ENCODE measurements around the gene PPFIBP2. TPM values are rescaled to one million over a fixed set of nuclear protein-coding genes. Genes with fewer than 3 reads are reported as not detected.

Gene PPFIBP2
- total and polyA plus RNA-seq, 5 experiments from 2014 or later = 2.6 to 88.0 (median 32.2) TPM

- Mint-ChIP-seq H3K36me3 (peaks cover 0 to 65% (median 6%) of the 10 kb centered on the region in 3 donors), H3K27ac (no peak overlapping the region), H3K27me3 (no peaks in the 10 kb centered on the region), H3K4me3 (no peak overlapping the region), H3K9me3 (no peaks in the 10 kb centered on the region), H3K4me1 (peaks cover 0 to 2% (median 0%) of the 10 kb centered on the region in 4 donors)
- POLR2A ChIA-PET = no interaction called here
- no peak for ATAC-seq
- DNase-seq = no peak
Observed at GRCh38 chr11:7613394-7613720, 99.6 kb downstream of the PPFIBP2 start.

DNA sequence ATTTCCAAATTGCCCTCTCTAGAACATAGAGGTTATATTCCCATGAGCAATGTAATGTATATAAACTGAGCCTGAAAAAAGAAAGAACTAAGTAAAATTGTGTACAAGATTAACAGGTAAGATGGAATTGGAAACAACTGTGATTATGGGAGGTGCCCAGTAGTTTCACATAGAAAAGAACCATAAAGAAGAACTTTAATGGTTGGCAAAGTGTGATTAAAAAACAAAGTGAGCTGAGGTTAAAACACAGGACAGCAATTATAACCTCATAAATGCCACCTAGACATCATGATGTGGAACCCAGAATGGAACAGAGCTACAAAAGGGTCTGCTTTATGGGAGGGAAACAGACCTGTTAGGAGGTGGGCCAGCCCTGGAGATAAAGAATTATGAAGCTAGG lies 100.9 kb downstream of the PPFIBP2 start:
- ATAC-seq (no peak), DNase-seq (no peak)
- Mint-ChIP-seq H3K4me1 (peaks cover 0 to 2% (median 0%) of the 10 kb centered on the region in 4 donors), H3K9me3 (no peaks in the 10 kb centered on the region), H3K27ac (no peak overlapping the region), H3K36me3 (peaks cover 0 to 62% (median 6%) of the 10 kb centered on the region in 3 donors), H3K27me3 (no peaks in the 10 kb centered on the region), H3K4me3 (no peak overlapping the region)
- POLR2A ChIA-PET = no interaction called here

- H3K9me3 Mint-ChIP-seq = no peaks in the 10 kb centered on the region
- peaks cover 0 to 53% (median 6%) of the 10 kb centered on the region in 3 donors for H3K36me3 Mint-ChIP-seq
- POLR2A ChIA-PET = no interaction called here
- H3K27ac Mint-ChIP-seq = no peak overlapping the region
- no peak for DNase-seq
- peaks cover 0 to 2% (median 0%) of the 10 kb centered on the region in 4 donors for H3K4me1 Mint-ChIP-seq
- no peak for ATAC-seq
- no peak overlapping the region for H3K4me3 Mint-ChIP-seq
- H3K27me3 Mint-ChIP-seq = no peaks in the 10 kb centered on the region
Observed at GRCh38 chr11:7617032-7617431, 103.2 kb downstream of the PPFIBP2 start.

DNA sequence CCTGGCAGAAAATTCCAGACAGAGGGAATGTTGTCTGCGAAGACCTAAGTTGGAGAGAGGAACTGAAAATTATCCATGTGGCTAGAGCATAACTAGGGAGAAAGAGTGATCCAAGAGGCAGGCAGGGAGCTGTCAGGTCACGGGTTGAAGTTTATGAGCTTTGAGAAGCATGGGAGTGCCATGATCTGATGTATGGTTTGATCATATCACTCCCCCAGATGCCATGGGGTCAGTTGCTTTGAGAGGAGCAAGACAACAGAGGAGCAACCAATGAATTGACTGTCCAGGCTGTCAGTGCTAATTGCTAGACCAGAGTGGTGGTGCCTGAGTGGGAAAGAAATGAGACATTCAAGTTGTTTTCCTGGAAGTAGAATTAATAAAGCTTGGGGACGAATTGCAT lies 105.5 kb downstream of the PPFIBP2 start:
- Mint-ChIP-seq H3K36me3 (peaks cover 0 to 42% (median 6%) of the 10 kb centered on the region in 3 donors), H3K9me3 (no peaks in the 10 kb centered on the region), H3K4me3 (no peak overlapping the region), H3K4me1 (no peaks in the 10 kb centered on the region), H3K27ac (peak overlapping the region in 1 of 10 donors; percentile 70), H3K27me3 (no peaks in the 10 kb centered on the region)
- ATAC-seq (no peak), DNase-seq (no peak)
- POLR2A ChIA-PET = interaction anchor here (0.5 kb wide), 1 partner anchor 1320 kb away, joined by 5 read pairs; no protein-coding TSS in a partner anchor

DNA sequence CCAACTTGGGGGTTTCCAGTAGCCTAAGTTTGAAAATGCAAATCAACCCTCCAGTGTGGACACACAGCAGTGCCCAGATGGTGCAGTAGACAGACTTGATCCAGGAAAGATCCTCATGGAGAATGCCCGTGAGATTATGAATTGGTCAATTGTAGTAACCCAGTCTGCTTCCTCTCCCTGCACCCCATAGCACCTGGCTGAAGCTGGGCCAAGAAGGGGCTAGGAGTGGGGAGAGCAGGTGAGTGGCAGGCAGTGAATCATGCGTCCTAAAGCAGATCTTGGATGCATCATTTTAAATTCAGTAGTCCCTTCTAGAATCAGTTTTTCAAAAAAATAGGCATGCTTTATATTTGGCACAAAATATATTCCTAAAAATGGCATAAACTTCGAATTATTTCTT lies 107.3 kb downstream of the PPFIBP2 start:
- no peak overlapping the region for H3K4me3 Mint-ChIP-seq
- H3K36me3 Mint-ChIP-seq = peaks cover 0 to 41% (median 6%) of the 10 kb centered on the region in 3 donors
- POLR2A ChIA-PET = no interaction called here
- peak overlapping the region in 1 of 10 donors; percentile 43 for H3K27ac Mint-ChIP-seq
- DNase-seq (no peak), ATAC-seq (no peak)
- no peaks in the 10 kb centered on the region for H3K4me1 Mint-ChIP-seq
- no peaks in the 10 kb centered on the region for H3K27me3 Mint-ChIP-seq
- no peaks in the 10 kb centered on the region for H3K9me3 Mint-ChIP-seq

DNA sequence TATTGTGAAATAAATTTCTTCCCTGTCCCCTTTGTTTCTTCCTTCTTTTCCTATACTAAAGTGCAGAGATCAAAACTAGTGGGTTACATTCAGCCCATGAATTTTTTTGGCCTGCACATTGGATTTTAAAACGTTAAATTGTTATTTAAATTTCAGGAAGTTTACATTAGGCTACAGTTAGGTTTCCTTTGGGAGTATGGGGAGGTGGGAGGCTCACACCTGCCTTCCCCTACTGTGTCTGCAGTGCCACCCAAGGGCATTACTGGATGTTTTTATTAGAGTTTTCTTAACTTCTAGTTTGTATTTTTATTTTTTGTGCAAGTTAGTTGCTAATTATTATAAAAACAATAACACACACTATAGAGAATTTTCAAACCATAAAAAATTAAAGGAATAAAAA lies 107.8 kb downstream of the PPFIBP2 start:
- H3K4me1 Mint-ChIP-seq = no peaks in the 10 kb centered on the region
- H3K27ac Mint-ChIP-seq = no peak overlapping the region
- H3K4me3 Mint-ChIP-seq = no peak overlapping the region
- POLR2A ChIA-PET = no interaction called here
- H3K36me3 Mint-ChIP-seq = peaks cover 0 to 41% (median 6%) of the 10 kb centered on the region in 3 donors
- H3K9me3 Mint-ChIP-seq = no peaks in the 10 kb centered on the region
- ATAC-seq (no peak), DNase-seq (no peak)
- no peaks in the 10 kb centered on the region for H3K27me3 Mint-ChIP-seq

DNA sequence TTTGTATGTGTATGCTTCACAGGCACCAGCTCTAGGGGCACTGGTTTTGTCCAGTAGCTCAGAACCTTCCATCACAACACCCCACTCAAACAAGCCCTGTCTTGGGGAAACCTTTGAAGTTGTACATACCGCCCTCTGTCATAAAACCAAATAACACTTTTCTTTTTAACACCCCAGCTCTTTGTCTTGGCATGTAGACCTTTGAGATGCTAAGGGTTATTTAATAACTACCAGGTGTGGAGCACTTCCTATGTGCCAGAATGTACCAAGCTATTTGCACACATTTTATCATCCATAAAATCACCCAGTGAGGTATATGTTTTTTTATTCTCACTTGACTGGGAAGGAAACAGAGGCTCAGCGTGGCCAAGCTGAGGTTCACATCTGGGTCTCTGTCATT lies 108.9 kb downstream of the PPFIBP2 start:
- peaks cover 0 to 40% (median 2%) of the 10 kb centered on the region in 3 donors for H3K36me3 Mint-ChIP-seq
- no peak for ATAC-seq
- no peak overlapping the region for H3K4me3 Mint-ChIP-seq
- H3K4me1 Mint-ChIP-seq = no peaks in the 10 kb centered on the region
- H3K9me3 Mint-ChIP-seq = no peaks in the 10 kb centered on the region
- no peak for DNase-seq
- H3K27ac Mint-ChIP-seq = no peak overlapping the region
- POLR2A ChIA-PET = no interaction called here
- H3K27me3 Mint-ChIP-seq = no peaks in the 10 kb centered on the region

GRCh38 chr11:7628660-7629059 lies 114.9 kb downstream of the PPFIBP2 start:
- DNase-seq (no peak), ATAC-seq (no peak)
- Mint-ChIP-seq H3K27ac (no peak overlapping the region), H3K36me3 (peaks cover 0 to 64% (median 7%) of the 10 kb centered on the region in 3 donors), H3K4me3 (no peak overlapping the region), H3K4me1 (no peaks in the 10 kb centered on the region), H3K27me3 (no peaks in the 10 kb centered on the region), H3K9me3 (no peaks in the 10 kb centered on the region)
- POLR2A ChIA-PET = no interaction called here

GRCh38 chr11:7630002-7630401 lies 116.2 kb downstream of the PPFIBP2 start:
- POLR2A ChIA-PET = no interaction called here
- Mint-ChIP-seq H3K4me1 (no peaks in the 10 kb centered on the region), H3K27me3 (no peaks in the 10 kb centered on the region), H3K4me3 (no peak overlapping the region), H3K36me3 (peaks cover 0 to 71% (median 17%) of the 10 kb centered on the region in 3 donors), H3K27ac (peak overlapping the region in 1 of 10 donors; percentile 85), H3K9me3 (no peaks in the 10 kb centered on the region)
- DNase-seq (no peak), ATAC-seq (no peak)

- no peaks in the 10 kb centered on the region for H3K9me3 Mint-ChIP-seq
- POLR2A ChIA-PET = no interaction called here
- peaks cover 0 to 77% (median 20%) of the 10 kb centered on the region in 3 donors for H3K36me3 Mint-ChIP-seq
- H3K27ac Mint-ChIP-seq = peak overlapping the region in 1 of 10 donors; percentile 75
- no peak for ATAC-seq
- H3K4me3 Mint-ChIP-seq = no peak overlapping the region
- no peaks in the 10 kb centered on the region for H3K4me1 Mint-ChIP-seq
- DNase-seq = no peak
- no peaks in the 10 kb centered on the region for H3K27me3 Mint-ChIP-seq
Observed at GRCh38 chr11:7632211-7632610, 118.4 kb downstream of the PPFIBP2 start.

DNA sequence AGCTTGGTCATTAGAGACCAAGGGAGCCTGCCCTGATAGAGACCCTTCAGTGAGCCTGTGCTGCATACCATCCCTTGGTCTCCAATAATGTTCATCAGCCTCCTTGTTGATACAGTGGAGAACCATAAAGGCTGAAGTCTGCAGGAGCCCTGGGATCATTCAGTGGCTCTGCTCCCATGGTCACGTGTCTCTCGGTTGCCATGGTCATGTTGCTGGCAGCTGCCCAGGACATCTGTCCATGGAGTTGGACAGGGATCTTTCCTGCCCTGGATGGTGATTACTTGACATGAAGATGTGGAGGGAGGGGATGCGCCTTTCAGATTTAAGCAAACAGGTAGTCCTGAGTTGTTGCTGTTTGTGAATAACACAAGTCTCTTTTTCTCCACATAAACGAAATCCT lies 121.3 kb downstream of the PPFIBP2 start:
- H3K4me3 Mint-ChIP-seq = no peak overlapping the region
- H3K36me3 Mint-ChIP-seq = peaks cover 0 to 75% (median 27%) of the 10 kb centered on the region in 3 donors
- POLR2A ChIA-PET = no interaction called here
- H3K4me1 Mint-ChIP-seq = peaks cover 0 to 2% (median 0%) of the 10 kb centered on the region in 4 donors
- H3K27me3 Mint-ChIP-seq = no peaks in the 10 kb centered on the region
- H3K27ac Mint-ChIP-seq = no peak overlapping the region
- no peaks in the 10 kb centered on the region for H3K9me3 Mint-ChIP-seq
- ATAC-seq (no peak), DNase-seq (no peak)

GRCh38 chr11:7635708-7636107 lies 121.9 kb downstream of the PPFIBP2 start:
- POLR2A ChIA-PET = no interaction called here
- peaks cover 0 to 2% (median 0%) of the 10 kb centered on the region in 4 donors for H3K4me1 Mint-ChIP-seq
- no peaks in the 10 kb centered on the region for H3K27me3 Mint-ChIP-seq
- DNase-seq = no peak
- no peaks in the 10 kb centered on the region for H3K9me3 Mint-ChIP-seq
- H3K4me3 Mint-ChIP-seq = no peak overlapping the region
- peaks cover 0 to 74% (median 26%) of the 10 kb centered on the region in 3 donors for H3K36me3 Mint-ChIP-seq
- no peak overlapping the region for H3K27ac Mint-ChIP-seq
- no peak for ATAC-seq

GRCh38 chr11:7636350-7636749 lies 122.6 kb downstream of the PPFIBP2 start:
- POLR2A ChIA-PET = no interaction called here
- H3K27me3 Mint-ChIP-seq = no peaks in the 10 kb centered on the region
- H3K4me3 Mint-ChIP-seq = no peak overlapping the region
- ATAC-seq (no peak), DNase-seq (no peak)
- H3K4me1 Mint-ChIP-seq = peaks cover 0 to 2% (median 0%) of the 10 kb centered on the region in 4 donors
- H3K27ac Mint-ChIP-seq = no peak overlapping the region
- no peaks in the 10 kb centered on the region for H3K9me3 Mint-ChIP-seq
- H3K36me3 Mint-ChIP-seq = peaks cover 0 to 74% (median 24%) of the 10 kb centered on the region in 3 donors

GRCh38 chr11:7637447-7638157 lies 123.8 kb downstream of the PPFIBP2 start:
- H3K4me1 Mint-ChIP-seq = peaks cover 0 to 2% (median 0%) of the 10 kb centered on the region in 4 donors
- H3K27me3 Mint-ChIP-seq = no peaks in the 10 kb centered on the region
- peak overlapping the region in 1 of 10 donors; percentile 52 for H3K27ac Mint-ChIP-seq
- no peak overlapping the region for H3K4me3 Mint-ChIP-seq
- no peaks in the 10 kb centered on the region for H3K9me3 Mint-ChIP-seq
- ATAC-seq (no peak), DNase-seq (no peak)
- POLR2A ChIA-PET = no interaction called here
- peaks cover 0 to 76% (median 35%) of the 10 kb centered on the region in 3 donors for H3K36me3 Mint-ChIP-seq

All from naive thymus-derived CD8-positive, alpha-beta T cell (primary cell).